Stimulated activated naive CD4-positive, alpha-beta T cell (primary cell): ENCODE measurements around the gene S100A14.
"Not testable (repeated sequence)": the region's sequence is repeated elsewhere in the genome, so short reads cannot be mapped to it uniquely, and the experiment has no call there.

Experiments used
- DNase-seq, 6 experiments: peaks; one replicate each; lab custom pipeline; 2025; lab: John Stamatoyannopoulos, UW

Gene S100A14

DNA sequence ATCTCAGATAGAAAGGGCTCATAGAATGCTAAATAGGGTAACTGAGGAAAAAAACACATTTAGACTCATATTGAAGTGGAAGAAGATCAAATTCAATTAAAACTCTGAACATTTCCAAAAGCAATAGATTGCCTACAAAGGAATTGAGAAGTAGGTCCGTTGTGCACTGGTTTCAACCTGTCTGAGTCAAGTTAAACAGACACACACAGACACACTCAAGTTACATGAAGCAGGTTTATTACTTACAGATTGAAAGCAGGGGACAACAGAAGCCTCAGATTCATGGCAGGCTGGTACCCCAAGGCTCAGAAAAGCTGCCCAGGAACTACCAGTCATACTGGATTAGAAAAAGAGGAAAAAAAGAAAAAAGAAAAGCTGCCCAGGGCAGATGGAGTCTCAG, 29.8 kb downstream of the S100A14 start:
- no peak for DNase-seq

DNA sequence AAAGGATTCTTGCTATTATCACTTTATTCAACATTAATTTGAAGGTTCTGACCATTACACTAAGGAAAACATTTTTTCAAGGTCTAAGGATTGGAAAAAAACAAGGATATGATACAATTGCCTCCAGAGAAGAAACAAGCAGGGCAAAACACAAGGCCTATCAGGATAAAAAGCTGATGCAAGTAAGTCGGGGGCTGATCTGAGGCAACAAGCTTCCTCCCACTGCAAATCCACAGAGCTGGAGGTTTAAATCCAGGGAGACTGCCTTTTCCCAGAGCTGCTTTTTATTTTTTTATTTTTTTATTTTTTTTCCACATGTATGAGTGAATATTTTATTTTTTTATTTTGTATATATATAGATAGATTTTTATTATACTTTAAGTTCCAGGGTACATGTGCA, 31.1 kb downstream of the S100A14 start:
- no peak for DNase-seq

DNA sequence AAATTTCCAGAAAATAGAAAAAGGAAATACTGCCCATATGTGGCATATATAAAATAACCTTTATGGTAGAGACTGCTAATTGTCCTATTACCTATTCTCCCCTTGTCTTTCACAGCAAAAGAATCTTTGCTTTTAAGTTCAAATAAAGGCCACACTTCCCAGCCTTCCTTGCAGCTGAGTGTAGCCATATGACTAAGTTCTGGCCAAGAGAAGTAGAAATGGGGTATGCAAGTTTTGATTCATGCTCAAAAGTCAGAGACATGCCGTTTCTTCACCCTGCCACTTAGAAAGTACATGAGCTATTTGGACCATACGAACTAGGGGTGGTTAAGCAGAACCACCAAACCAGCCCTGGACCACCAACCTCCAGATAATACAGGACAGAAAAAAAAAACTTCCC, 32.1 kb downstream of the S100A14 start:
- DNase-seq = no peak

DNA sequence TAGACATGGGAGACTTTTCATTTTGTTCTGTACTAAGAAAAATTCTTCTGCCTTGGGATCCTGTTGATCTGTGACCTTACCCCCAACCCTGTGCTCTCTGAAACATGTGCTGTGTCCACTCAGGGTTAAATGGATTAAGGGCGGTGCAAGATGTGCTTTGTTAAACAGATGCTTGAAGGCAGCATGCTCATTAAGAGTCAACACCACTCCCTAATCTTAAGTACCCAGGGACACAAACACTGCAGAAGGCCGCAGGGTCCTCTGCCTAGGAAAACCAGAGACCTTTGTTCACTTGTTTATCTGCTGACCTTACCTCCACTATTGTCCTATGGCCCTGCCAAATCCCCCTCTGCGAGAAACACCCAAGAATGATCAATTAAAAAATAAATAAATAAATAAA, 32.6 kb downstream of the S100A14 start:
- not testable (repeated sequence) for DNase-seq

DNA sequence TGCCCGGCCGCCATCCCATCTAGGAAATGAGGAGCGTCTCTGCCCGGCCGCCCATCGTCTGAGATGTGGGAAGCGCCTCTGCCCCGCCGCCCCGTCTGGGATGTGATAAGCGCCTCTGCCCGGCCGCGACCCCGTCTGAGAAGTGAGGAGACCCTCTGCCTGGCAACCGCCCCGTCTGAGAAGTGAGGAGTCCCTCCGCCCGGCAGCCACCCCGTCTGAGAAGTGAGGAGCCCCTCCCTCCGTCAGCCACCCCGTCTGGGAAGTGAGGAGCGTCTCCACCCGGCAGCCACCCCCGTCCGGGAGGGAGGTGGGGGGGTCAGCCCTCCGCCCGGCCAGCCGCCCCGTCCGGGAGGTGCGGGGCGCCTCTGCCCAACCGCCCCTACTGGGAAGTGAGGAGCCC, 33.3 kb downstream of the S100A14 start:
- not testable (repeated sequence) for DNase-seq

DNA sequence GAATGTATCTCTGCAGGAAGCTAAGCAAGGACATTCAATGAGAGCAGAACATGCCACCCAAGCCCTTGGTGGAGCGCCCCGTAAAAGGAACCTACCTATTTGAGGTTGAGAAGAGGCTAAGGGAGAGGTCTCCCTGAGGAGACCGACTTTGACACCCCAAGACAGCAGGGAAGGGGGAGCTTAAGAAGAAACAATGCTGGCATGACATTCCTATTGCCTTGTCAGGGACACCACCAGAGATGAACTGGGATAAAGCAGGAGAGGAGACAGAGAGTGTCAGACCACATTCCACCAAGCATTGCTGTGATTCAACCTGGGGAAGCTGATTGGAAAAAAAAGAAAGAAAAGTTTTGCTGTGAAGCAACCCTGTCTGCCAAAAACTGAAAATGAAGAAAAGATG, 37.2 kb downstream of the S100A14 start:
- DNase-seq = no peak

DNA sequence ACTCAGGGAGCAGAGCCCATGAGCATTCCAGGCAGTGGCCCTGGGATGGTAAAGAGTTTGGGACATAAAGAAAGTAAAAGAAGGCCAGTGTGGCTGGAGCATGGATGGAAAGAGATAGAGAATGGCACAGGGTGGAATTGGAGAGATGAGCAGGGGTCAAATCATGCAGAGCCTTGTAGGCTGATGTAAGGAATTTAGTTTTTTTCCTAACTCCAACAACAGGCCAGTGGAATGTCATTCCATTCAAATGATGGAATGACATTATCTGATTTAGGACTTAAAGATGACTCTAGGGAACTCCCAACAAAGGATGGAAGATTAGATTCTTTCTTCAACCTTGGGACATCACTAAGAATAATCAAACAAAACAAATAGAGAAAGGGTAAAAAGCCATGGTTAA, 37.6 kb downstream of the S100A14 start:
- no peak for DNase-seq

DNA sequence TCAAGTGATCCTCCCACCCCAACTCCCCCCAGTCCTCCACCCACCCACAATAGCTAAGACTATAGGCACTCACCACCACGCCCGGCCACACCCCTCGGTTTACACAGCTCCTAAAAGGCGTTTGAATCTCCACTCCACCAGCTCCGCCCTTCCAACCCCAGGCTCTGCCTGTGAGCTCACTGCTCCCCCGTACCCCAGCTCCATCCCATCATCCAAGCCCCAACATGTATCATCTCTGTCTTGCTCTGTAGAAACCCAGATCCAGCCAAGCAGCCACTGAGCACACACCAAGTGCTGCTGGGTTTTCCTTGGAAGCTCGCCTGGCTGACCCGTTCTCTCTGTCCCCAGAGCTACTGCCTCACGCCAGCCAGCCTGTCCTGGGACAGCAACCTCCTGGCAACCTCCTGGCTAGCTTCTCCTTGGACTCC, 38.5 kb downstream of the S100A14 start:
- DNase-seq = no peak

DNA sequence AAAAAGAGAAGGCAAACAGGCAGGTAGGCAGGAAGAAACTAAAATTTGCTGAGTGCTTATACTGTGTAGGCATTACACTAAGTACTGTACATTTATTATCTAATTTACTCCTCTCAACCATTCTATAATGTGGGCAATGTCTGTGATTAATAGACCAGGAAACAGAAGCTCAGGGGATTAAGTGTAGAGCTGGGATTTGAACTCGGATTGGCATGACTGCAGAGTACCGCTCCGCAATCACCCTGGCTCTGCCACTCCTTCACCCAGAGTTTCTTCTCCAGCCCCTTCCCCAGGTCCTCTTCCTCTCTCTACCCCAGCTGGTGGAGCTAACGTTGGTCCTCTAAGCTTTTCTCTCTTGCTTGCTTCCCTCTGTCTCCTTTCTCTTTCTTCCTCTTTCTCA, 39.0 kb downstream of the S100A14 start:
- DNase-seq = no peak

DNA sequence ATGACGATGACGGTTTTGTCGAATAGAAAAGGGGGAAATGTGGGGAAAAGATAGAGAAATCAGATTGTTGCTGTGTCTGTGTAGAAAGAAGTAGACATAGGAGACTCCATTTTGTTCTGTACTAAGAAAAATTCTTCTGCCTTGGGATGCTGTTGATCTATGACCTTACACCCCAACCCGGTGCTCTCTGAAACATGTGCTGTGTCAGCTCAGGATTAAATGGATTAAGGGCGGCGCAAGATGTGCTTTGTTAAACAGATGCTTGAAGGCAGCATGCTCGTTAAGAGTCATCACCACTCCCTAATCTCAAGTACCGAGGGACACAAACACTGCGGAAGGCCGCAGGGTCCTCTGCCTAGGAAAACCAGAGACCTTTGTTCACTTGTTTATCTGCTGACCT, 40.6 kb downstream of the S100A14 start:
- DNase-seq = not testable (repeated sequence)

DNA sequence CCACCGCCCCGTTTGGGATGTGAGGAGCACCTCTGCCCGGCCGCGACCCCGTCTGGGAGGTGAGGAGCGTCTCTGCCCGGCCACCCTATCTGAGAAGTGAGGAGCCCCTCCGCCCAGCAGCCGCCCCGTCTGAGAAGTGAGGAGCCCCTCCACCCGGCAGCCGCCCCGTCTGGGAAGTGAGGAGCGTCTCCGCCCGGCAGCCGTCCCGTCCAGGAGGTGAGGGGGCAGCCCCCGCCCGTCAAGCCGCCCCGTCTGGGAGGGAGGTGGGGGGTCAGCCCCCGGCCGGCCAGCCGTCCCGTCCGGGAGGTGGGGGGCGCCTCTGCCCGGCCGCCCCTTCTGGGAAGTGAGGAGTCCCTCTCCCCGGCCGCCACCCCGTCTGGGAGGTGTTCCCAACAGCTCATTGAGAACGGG, 41.0 kb downstream of the S100A14 start:
- not testable (repeated sequence) for DNase-seq

DNA sequence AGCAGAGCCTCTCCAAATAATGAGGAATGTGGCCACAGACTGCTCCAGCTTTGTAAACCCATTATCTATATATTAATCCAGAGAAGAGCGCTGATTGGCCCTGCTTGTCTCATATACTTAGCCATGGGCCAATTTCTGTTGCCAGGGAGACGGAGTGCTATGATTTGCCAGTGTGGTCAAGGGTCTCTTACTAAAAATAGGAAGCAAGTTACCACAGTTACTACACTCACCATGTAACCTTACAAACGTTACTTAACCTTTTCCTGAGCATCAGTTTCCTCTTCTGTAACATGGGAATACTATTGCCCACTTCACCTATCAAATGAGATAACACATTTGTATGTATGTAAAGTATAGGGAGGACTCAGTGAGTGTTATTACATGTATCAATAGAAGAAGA, 42.8 kb downstream of the S100A14 start:
- no peak for DNase-seq

DNA sequence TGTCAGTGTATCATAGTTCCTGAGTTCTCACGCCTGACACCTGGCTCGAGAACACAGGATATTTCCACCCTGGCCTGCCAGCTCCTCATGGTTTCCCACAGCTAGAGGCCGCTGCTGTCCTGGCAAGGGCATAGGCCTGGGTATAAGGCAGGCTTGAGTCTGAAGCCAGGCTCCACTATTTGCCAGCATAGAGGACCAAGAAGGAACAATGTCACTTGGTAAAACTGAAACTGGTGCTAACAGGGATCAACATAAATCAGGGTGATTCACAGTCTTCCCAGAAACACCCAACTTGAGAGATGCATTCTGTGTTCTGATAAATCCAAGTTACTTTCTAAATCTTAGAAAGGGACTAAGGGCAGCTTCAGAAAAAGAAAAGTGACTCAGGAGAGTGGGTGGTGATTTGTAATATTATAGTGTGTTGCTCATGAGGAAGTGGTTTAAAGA, 43.5 kb downstream of the S100A14 start:
- DNase-seq = peak; percentile 2 to 42 (median 27)

DNA sequence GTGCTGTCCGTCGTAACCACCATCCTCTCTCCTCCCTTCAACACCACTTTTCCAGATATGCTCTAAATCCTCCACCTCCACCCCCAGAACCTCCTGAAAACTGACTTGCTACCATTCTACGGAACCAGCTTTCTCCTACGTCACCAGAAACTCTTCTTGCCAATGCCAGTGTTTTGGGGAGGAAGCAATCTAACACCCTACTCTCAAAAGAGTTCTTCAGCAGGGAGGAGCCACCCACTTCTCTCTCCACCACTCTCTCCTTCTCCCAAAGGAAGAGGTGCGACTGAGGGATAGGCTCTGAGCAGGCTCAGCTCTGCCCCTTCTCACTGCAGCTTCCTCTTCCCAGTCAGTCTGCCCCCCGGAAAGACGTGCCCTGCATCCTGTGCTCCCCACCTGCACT, 44.4 kb downstream of the S100A14 start:
- no peak for DNase-seq

DNA sequence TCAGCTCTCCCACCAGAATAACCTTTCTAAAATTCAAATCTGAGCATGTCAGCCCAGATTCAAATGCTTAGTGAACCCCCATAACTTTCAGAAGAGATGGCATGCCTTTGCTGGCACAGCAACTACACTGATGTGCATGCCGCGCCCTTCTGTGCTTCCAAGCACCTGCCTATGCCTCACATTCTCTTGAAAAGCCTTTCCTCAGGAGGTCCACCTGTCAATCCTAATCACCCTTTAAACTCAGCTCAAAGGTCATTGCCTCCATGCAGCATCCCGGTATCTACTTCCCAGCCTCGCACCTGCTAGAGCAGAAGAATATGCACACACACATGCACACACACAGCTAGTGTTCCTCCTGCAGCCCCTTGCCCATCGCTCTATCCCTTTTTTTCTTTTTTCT, 45.3 kb downstream of the S100A14 start:
- DNase-seq = no peak

DNA sequence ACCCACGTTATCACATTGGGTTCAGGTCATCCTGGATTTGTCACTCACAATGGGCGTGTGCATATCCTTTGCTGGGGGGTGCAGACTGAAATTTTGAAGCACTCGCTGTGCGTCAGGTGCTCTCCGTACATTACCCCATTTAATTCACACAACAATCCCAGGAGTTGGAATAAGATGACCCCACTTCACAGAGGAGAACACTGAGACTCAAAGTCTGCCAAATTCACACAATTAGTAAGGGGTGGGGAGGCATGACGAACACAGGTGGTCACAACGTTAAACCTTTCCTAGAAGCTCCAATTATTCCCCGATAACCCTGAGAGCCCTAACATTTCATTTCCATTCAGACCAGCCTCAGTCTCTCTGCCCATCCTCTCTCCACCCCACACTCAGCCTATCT, 46.7 kb downstream of the S100A14 start:
- no peak for DNase-seq

DNA sequence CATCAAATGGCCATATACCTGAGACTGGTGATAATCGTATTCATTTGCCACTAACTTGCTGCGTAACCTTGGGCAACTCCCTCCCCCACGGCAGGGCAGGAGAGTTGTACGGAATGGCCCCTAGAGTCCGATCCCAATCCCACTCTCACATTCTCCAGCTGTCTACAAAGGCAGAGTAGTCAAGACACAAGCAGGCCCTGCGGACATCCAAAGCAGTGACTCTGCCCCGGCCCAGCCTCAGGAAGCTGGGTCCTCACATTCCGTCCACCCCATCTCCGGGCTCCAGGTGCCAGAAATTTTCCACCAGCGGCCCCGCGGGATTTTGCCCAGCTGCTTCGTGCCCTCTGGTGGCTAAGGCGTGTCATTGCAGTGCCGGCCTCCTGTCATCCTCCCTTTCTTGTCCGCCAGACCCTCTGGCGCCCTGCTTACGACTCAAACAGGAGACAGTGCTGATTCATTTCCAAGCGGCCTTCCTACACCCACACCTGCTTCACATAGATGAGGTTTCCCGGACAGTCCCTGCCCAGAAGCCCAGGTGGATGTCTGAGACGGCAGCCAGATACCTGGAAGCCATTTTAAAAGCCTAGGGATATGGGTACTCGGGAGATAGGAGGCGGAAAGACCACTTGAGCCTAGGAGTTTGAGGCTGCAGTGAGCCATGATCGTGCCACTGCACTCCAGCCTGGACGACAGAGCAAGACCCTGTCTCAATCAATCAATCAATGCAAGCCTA, 47.6 kb downstream of the S100A14 start:
- DNase-seq = peak; percentile 42 to 85 (median 70)

DNA sequence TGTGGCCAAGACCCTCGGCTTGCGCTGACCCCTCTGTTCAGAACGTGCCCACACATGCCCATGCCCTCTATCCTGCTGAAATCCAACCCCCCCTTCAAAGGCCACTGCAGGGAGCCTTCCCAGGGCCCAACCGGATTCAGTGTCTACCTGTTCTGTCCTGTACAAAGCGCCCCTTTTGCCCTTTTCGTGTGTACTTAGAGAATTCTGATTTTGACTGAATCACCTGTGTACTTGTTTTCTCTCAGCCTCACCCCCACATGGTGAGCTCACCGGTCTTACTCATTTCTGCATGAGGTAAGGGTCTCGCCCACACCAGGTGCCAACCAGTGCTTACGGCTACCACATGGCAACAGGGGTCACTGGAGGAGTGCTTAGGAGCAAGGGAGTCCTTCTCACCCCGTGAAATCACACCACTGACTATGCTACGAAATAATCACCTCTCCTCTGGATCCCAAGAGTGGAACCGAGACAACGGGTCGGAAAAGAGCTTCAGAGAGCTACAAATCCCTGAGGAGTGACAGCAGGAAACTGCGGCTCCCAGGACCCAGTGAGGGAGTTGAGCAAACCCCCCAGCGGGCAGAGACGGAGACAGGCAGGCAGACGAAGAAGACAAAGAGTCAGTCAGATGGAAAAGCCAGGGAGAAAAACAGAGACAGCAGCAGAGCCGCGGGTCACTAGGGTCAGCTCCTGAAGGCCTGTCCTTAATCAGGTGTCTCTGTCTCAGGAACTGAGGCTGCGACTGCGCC, 48.3 kb downstream of the S100A14 start:
- no peak for DNase-seq

DNA sequence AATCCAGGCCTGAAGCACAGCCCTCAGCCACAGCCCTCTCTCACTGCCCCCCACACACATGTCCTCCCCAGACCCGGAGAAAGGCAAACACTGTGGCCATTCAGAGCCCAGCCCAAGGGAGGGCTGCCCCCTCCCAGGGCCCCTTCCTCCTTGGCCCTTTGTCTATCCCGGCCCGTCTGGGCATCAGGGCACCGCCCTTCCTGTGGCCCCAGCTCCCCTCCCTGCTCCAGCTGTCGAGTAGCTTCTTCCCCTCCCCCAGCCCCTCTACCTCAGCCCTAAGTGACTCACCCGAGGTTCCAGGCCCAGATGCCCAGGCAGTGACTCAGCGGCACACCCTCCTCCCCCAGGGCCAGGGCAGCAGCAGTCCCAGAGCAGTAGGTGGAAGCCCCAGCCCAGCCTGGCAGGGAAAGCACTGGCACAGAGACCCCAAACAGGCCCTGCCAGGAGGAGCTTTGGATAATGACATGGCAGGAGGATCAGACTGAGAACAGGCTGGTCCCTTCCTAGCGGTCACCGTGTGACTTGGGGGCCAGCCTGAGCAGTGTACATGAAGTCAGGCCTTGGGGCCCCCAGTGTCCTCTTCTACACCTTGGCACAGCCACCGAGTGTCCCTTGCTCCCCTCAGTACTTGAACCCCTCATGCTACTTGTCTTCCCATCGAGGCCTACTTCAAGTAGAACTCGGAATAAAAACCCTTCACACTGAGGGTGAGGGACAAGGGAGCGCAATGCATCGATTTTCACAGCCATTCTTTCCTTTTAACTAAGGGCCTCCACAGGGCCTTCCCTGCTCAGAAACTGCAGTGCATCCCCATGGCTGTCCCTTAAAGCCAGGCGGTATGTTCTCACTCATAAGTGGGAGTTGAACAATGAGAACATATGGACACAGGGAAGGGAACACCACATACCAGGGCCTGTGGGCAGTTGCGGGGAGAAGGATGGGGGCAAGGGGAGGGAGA, 49.4 kb downstream of the S100A14 start:
- peak in 1 of 6 experiments; percentile 7 for DNase-seq

DNA sequence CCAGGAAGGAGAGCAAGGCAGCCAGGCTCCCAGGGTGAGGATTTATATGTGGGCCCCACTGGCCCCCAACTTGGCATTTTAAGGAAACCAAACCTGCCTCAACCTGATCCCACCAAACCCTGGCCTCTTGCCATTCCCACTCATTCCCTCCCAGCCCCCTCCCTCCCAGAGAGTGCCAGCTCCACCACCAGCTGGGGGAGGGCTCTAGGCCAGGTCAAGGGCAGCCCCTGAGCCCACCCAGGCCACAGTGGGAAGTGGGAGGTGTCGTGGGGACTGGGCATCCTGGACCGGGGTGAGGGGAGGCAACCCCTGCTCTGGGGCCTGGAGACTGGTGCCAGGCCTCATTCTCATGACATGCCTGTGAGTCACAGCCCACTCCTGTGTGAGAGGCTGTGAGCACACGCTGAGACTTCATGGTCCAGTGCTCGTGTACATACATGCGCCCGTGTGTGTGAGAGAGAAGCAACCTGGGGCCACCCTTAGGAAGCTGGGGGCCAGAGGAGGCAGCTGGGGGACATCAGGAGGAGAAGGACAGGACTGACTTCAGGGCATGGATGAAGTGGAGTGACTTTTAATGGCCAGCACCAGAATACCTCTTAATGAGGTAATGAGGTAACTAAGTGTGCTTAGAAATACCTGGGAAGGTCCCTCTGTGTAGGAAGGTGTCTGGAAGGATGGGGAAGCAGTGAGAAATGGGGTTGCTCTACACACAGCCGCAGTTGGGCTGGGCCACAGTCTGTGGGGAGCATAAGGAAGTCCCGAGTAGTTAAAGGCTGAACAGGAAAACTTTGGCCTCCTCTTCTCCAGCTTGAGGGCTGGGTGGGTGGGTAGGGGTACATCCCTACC, 50.4 kb downstream of the S100A14 start, which contains the start of gene S100A2:
TSS of gene S100A2 (minus strand) at position 316 of the 846 bp plus-strand sequence. CDS start 1,967 bp downstream, outside the sequence.
- no peak for DNase-seq
